A673 (cell line): ENCODE results near the gene TMPRSS6. TPM values are rescaled to one million over a fixed set of nuclear protein-coding genes. Genes with fewer than 3 reads are reported as not detected.

ENCODE experiments used
- BruUV-seq: library from RNA; stranded (reverse); fragments of 400-500 nt; replicated peaks from 2 replicates; lab custom pipeline; 2021; lab: Mats Ljungman, UMichigan
- CTCF ChIA-PET: fragments of 300-600 bp; sonication (Branson Sonifier 250); formaldehyde crosslinking; loops from one replicate; lab custom pipeline; 2022; ENCODE audit warnings: antibody characterized with exemption; lab: Charles Lee
- POLR2A ChIA-PET: fragments of 300-600 bp; sonication (Branson Sonifier 250); formaldehyde crosslinking; loops from one replicate; lab custom pipeline; 2022; ENCODE audit warnings: antibody characterized with exemption; ENCODE audit not compliant: low non-redundant PET; lab: Charles Lee
- DNase-seq: peaks from one replicate; pipeline ENCODE4 v3.0.0-alpha.2; 2015; ENCODE audit warnings: low spot score
- H3K27ac ChIP-seq: fragments of 200-600 bp; sonication (generic); 2 replicates; pipeline ENCODE4 v1.5.1; 2016; ENCODE audit warnings: mixed run types, low read depth, mild to moderate bottlenecking, mixed read lengths, antibody characterized with exemption, low read length; ENCODE audit not compliant: poor library complexity, severe bottlenecking
- H3K27me3 ChIP-seq: fragments of 200-600 bp; sonication (generic); replicated peaks from 2 replicates; pipeline ENCODE4 v1.6.1; 2017; ENCODE audit warnings: mixed run types, low read depth, mild to moderate bottlenecking, mixed read lengths, antibody characterized with exemption, low read length; ENCODE audit not compliant: insufficient read depth, poor library complexity
- H3K36me3 ChIP-seq: fragments of 200-600 bp; sonication (generic); 2 replicates; pipeline ENCODE4 v1.6.1; 2016; ENCODE audit warnings: mixed run types, mild to moderate bottlenecking, mixed read lengths, antibody characterized with exemption, low read length; ENCODE audit not compliant: insufficient read depth, poor library complexity, severe bottlenecking
- H3K4me1 ChIP-seq: fragments of 200-600 bp; sonication (generic); 2 replicates; pipeline ENCODE4 v1.6.1; 2017; ENCODE audit warnings: mixed run types, mild to moderate bottlenecking, mixed read lengths, antibody characterized with exemption, low read length; ENCODE audit not compliant: insufficient read depth, poor library complexity, severe bottlenecking
- H3K4me3 ChIP-seq: fragments of 200-600 bp; sonication (generic); 2 replicates; pipeline ENCODE4 v1.5.1; 2016; ENCODE audit warnings: low read depth, mixed run types, mild to moderate bottlenecking, mixed read lengths, low read length; ENCODE audit not compliant: poor library complexity, severe bottlenecking
- H3K9me3 ChIP-seq: fragments of 200-600 bp; sonication (generic); 2 replicates; pipeline ENCODE4 v1.6.1; 2016; ENCODE audit warnings: mixed run types, low read depth, mild to moderate bottlenecking, mixed read lengths, antibody characterized with exemption, low read length; ENCODE audit not compliant: poor library complexity, severe bottlenecking
- EZH2 ChIP-seq: fragments of 200-600 bp; sonication (generic); IDR thresholded peaks from 2 replicates; pipeline ENCODE4 v1.6.1; 2017; ENCODE audit warnings: borderline replicate concordance, low read depth, mild to moderate bottlenecking, mixed read lengths, antibody characterized with exemption, low read length; ENCODE audit not compliant: poor library complexity, severe bottlenecking
- intact Hi-C: fragments of 100-400 bp; cut with micrococcal nuclease; formaldehyde crosslinking; loops from one replicate; pipeline ENCODE4 v1.10.0; 2022; ENCODE audit not compliant: unreplicated experiment
- total RNA-seq: library from RNA; stranded (reverse); gene quantifications from 2 replicates; pipeline ENCODE4 v1.2.3, GENCODE V29; 2021
- TF ChIP-seq, protein P1 (sequence below): fragments of 300-800, 200-600 bp; sonication (generic); conservative IDR thresholded peaks from 2 replicates; pipeline ENCODE4 v1.5.1; 2017; ENCODE audit warnings: low read depth, mild to moderate bottlenecking, antibody characterized with exemption, low read length, moderate library complexity, mixed read lengths

Gene TMPRSS6
- total RNA-seq, 1 experiment from 2014 or later, result not detected

DNA sequence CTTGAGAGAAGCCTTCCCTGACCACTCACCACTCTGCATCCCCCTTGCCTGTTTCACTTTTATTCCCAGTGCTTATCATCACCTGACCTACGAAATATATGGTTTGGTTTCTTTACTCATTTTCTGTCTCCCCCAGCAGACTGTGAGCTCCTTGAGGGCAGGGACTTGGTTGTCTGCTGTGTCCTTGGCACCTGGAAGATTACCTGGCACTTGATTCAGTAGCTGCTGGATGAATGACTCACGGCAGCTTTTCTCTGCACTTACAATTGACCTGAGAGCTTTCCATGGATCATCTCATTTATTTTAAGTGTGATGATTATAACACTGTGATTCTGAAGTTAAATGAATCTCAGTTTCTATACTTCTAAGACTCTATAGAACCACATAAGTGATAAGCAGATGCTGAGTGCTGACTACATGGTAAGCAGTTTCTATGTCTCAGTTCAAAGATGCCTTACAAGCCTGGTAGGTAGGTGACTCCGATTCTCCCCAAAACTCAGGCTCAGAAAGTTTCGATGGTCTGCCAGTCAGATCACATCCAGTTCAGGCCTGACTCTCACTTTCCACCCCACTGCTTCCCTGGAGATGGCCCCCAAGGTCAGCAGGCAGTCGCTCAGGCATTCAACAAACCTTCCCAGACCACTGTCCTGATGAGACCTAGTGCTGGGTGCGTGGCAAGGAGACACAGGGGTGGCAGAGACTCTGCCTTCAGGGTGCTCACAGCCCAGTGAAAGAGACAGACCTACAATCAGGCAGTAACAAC lies 28.6 kb upstream of the TMPRSS6 start:
- Histone ChIP-seq H3K4me1 (no peaks in the 10 kb centered on the region), H3K9me3 (no peaks in the 10 kb centered on the region), H3K36me3 (no peaks in the 10 kb centered on the region), H3K27me3 (no peaks in the 10 kb centered on the region), H3K4me3 (no peak overlapping the region), H3K27ac (no peak overlapping the region)
- DNase-seq, result no peak
- intact Hi-C loops, result no loop called here
- POLR2A ChIA-PET, result interaction anchor here (0.7 kb wide), 1 partner anchor 23 kb away, joined by 3 read pairs; no protein-coding TSS in a partner anchor
- BruUV-seq, result no TSS peak
- TF ChIP-seq, protein P1, sequence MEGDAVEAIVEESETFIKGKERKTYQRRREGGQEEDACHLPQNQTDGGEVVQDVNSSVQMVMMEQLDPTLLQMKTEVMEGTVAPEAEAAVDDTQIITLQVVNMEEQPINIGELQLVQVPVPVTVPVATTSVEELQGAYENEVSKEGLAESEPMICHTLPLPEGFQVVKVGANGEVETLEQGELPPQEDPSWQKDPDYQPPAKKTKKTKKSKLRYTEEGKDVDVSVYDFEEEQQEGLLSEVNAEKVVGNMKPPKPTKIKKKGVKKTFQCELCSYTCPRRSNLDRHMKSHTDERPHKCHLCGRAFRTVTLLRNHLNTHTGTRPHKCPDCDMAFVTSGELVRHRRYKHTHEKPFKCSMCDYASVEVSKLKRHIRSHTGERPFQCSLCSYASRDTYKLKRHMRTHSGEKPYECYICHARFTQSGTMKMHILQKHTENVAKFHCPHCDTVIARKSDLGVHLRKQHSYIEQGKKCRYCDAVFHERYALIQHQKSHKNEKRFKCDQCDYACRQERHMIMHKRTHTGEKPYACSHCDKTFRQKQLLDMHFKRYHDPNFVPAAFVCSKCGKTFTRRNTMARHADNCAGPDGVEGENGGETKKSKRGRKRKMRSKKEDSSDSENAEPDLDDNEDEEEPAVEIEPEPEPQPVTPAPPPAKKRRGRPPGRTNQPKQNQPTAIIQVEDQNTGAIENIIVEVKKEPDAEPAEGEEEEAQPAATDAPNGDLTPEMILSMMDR, result no peak
- no peak for TF ChIP-seq EZH2
- CTCF ChIA-PET, result no interaction called here

DNA sequence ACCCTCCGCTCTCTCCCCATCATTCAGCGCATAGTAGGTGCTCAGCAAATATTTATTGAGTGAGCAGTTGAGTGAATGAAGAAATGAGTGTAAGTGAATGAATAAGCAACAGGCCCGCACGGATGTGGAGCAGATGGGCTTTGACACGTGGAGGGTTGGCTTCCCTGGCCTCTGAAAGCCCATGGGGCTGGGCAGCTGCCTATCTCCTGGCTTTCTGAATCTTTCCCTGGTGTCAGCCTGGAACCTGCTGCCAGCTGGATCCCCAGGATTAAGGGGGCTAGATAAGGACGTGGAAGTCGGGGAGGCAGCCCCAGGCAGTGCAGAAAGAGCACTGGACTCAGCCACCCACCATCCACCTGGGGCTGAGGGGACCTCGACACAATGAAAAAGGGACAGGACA lies 27.6 kb upstream of the TMPRSS6 start:
- no peak for TF ChIP-seq EZH2
- TF ChIP-seq, protein P1, result no peak
- no TSS peak for BruUV-seq
- Histone ChIP-seq H3K36me3 (no peaks in the 10 kb centered on the region), H3K4me3 (no peak overlapping the region), H3K4me1 (no peaks in the 10 kb centered on the region), H3K27me3 (no peaks in the 10 kb centered on the region), H3K27ac (no peak overlapping the region), H3K9me3 (no peaks in the 10 kb centered on the region)
- intact Hi-C loops, result no loop called here
- ChIA-PET POLR2A (interaction anchor here (0.7 kb wide), 1 partner anchor 24 kb away, joined by 3 read pairs; no protein-coding TSS in a partner anchor), CTCF (no interaction called here)
- no peak for DNase-seq

DNA sequence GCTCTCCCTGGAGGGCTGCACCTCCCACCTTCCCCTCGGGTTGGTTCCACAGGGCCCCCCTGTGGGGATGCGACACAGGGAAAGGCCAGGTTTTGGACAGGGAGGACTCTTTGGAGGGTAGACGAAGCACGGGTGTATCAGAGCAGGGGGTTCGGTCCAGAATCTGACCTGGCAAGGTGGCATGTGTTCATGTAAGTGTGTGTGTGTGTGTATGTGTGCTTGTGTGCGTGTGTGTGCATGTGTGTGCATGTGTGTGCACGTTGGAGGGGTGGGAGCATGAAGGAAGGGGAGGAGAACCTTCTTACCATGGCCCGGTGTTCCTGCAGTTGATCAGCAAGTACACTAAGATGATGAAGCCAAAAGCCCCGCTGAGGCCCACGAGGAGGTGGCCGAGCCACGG lies 25.5 kb upstream of the TMPRSS6 start:
- POLR2A ChIA-PET, result no interaction called here
- no peak for TF ChIP-seq EZH2
- TF ChIP-seq, protein P1, result no peak

More for the DNA sequence above, 25.5 kb upstream of the TMPRSS6 start:
- Histone ChIP-seq H3K4me1 (no peaks in the 10 kb centered on the region), H3K27me3 (no peaks in the 10 kb centered on the region), H3K27ac (no peak overlapping the region), H3K4me3 (no peak overlapping the region), H3K9me3 (no peaks in the 10 kb centered on the region), H3K36me3 (no peaks in the 10 kb centered on the region)
- DNase-seq, result no peak
- CTCF ChIA-PET, result no interaction called here
- no TSS peak for BruUV-seq
- intact Hi-C loops, result no loop called here
